ENCODE data around the gene PBOV1.
"Not testable (repeated sequence)": the region's sequence is repeated elsewhere in the genome, so short reads cannot be mapped to it uniquely, and the experiment has no call there.

PBOV1 gene

DNA sequence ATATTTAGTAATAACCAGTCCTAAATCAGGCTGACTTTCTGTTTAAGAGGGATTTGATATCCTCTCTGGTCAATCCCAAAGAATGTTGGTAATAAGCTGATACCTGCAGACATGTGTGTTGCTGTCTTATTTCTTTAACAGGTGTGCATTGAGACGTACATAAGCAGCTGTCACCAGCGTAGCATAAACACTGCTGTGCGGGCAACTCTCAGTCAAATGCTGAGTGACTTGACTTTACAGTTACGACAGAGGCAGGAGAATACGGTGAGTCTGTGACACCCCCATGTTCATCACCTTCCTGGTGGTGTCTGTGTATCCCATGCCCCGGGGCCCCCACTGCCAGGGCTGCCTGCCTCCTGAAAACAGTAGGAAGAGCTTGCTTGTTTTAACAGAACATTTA is 20.1 kb upstream of the PBOV1 start:
- no peak for DNase-seq (ENCODE audit: low read depth, low spot score)

DNA sequence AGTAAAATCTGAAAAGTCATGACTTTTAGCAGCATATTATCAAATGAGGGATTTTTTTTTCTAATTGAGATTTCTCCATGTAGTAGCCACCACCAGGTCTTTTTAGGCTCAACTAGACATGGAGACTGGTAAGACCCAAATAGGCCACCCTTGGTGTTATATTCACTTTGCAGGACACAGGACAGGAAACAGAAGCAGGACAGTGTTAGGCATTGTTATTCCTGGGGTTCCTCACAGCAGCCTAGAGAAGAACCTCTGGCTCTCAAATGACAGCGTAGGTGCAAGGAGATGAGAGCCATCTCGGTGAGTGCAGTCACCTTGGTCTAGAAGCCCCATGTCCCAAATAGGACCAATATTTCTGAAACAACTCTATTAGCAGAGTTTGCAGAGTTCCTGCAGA is 19.2 kb upstream of the PBOV1 start:
- DNase-seq (ENCODE audit: low read depth, low spot score) = no peak

DNA sequence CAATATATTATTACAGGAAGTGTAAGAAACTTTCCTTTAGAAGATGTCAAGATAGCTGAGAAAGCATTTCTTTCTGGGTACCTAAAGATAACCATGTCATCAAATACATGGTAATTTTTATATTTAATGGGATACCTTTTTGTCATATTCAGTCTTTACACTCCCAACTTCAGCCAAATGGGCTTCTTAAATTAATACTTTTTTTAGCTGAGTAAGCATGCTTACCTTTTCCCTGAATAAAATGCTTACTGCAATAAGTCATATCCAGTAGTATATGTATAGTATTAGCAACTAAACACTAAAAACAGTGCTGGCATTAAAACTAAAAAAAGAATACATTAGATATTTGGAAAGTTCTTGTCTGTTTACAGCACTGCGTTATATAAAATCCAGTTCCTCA is 17.4 kb upstream of the PBOV1 start:
- DNase-seq (ENCODE audit: low read depth, low spot score) = no peak

DNA sequence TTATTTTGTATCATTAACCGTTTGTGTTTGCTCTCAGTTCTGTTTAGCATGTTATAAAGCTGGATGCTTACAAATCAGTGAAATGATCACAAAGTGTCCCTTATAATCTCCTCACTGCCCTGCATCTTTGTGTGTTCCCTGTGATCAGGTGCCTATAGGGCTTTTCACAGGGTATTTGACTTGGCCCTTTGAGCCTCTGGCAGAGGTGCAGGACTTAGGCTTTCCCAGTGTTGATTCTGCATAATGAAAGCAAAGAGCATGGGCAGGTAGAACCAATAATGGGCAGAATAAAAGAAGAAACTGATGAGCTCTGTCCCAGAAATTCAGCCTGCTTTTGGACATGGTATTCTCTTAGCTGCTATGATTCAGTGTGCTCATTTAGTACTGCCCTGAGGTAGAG is 16.9 kb upstream of the PBOV1 start:
- no peak for DNase-seq (ENCODE audit: low read depth, low spot score)

DNA sequence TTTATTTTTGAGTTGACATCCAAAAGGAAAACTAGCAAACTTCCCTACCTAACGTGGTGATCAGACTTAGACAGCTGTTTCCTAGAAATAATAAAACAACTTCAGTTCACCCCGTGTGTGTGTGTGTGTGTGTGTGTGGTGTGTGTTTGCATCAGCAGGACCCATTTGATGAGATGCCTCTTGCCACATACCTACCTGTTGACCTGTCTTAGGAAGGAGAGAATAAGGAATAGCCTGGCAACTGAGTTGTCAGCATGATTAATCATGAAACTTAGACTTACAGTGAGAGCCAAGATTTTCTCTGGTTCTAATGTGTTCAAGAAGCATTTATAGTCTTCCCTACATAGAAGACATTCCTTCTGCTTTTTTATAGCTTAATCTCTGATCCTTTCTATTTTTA is 16.1 kb upstream of the PBOV1 start:
- no peak for DNase-seq (ENCODE audit: low read depth, low spot score)

DNA sequence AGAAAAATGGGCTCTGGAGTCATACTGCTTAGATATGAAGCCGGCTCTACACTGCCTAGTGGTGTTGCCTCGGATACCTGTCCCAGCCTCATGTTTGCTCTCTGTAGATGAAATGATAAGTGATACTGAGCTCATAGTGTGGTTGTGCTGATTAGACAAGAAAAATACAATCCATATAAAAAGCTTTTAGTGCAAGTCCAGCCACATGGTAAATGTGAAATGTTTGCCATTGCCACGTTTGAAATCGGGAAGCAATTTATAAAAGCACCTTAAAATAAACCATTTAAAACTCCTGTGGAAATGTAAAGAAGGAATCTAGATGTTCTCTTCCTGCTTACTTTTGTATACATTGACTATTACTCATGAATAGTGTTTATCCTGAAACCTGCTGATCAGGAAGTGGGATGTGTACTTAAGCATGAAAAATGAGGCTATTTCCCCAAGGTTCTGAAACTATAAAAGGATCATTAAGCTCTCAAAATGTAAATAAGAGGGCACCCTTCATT is 13.1 kb upstream of the PBOV1 start:
- no peak for DNase-seq (ENCODE audit: low read depth, low spot score)

DNA sequence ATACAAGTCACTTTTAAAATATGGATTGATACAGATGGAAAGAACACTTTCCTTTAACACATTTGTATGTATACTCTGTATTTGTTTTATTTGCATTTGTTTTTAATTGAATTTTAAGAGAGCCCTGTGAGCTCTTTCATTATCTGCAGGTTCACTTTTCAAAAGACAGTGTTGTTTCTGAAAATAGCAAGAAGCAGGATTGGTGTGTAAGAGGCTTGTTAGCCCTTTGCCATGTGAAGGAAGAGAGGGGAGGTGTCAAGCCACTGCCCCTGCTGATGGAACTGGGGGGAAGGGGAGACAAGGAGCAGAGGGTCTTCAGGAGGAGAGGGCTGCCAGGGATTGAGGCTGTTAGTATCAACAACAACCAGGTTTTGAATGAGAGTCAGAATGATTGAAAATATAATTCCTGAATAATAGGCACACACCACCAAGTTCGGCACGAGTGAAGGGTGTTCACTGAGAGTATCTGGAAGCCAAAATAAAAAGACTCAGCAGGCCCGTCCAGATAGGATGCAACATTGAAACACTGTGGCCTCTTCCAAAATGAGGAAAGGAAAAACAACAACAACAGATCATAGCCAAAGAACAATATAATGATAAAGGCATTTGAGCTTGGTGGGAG is 12.6 kb upstream of the PBOV1 start:
- DNase-seq (ENCODE audit: low read depth, low spot score) = no peak

DNA sequence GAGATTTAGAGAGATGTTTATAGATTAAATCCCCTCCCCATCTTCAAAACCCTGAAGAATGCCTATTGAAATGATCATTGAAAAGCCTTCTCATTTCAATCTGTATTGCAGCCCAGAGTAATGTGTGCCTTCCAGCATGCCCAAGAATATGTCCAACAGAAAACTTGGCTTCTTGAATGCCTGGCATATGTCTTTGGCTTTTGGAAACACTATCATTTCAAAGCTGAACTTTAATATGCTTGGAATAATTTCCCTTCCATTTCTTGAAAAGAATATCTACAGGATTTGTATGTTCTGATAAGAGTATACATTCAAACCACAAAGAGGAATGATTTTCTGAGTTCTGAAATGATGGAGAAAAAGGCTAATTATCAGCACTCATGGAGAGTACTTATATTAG is 11.9 kb upstream of the PBOV1 start:
- no peak for DNase-seq (ENCODE audit: low read depth, low spot score)

DNA sequence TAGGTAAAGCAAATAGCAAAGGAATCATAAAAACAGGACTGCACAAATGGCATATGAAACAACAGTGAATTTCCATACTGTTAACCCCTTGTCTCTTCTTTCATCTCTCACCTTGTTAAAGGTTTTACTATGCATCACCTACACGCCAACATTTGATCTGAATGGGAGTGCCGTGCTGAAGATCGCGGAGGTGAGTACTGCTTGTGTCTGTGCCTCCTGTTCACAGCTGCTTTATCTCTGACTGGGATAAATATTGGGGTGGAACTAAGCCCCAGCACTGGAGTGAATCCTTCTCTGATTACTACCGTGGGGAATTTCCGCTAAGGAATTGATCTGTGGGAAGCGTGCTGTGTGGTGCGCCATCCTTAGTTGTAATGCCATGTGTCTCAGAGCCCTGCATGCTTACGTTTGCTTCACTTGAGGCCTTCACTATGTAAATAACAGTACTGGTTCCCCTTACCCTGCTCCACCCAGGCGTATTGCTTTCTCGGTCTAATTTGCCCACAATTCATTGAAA is 11.4 kb upstream of the PBOV1 start:
- no peak for DNase-seq (ENCODE audit: low read depth, low spot score)

DNA sequence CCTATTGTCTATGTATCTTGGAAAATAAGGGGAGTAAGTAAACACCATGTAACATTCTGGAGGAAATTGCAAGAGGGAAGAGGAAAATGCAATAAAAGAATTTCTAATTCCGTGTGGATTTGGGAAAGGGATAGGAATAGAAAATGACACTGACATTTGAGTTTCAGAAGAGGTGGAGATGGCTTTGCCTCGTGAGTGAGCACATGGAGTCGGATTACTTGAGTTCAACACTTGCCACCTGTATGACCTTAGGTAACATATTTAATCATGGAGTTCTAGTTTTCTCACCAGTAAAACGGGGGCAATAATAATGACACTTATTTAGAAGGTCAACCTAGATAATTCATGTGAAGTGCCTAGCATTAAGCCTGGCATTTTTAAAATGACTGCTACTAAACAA is 10.8 kb upstream of the PBOV1 start:
- DNase-seq (ENCODE audit: low read depth, low spot score) = no peak

DNA sequence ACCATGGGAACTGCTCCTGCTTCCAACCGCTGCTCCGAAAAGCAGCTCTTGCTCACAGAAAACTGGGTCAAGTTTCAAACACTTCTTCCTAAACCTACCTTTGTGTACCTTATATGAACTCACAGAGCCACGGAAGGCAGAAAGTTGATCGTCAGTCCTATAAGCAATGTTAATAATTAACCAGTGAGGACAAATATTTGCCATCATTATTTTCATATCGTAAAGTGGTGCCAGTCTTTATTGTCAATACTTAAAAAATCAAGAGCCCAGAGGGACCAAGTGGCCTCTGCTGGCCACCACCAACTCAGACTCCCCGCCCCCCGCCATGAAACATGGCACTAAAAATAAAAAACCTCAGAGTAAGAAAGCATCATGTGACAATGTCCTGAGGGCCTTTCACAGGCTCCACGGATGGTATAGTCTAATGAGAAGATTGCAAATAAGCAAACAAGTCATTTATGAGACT is 9.1 kb upstream of the PBOV1 start:
- DNase-seq (ENCODE audit: low read depth, low spot score) = no peak

DNA sequence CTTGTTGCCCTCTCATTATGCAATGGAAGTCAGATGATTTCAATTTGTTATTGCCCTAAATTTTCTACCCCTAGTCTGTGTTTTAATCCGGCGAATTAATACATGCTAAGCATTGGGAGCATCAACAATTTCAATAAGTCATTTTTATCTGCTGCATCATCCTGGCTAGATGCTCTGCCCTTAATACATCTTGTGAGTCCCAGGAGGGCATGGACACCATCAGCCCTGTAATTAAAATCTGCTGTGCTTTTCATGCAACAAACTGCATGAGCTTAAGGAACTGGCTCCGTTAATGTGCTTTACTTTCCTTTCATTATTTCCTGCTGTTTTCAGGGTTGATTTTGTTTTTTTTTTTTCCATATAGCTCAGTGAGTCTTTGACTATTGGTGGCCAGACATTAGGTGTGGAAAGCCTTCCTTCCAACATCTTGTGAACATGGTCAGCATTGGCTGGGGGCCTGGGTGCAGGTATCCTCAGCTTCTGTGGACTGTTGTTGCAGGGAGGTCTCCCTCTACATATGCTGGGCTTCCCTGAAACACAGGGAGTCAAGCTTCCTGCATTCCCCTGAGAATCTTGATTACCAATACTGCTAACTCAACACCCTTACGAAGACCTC is 8.5 kb upstream of the PBOV1 start:
- DNase-seq (ENCODE audit: low read depth, low spot score) = no peak

DNA sequence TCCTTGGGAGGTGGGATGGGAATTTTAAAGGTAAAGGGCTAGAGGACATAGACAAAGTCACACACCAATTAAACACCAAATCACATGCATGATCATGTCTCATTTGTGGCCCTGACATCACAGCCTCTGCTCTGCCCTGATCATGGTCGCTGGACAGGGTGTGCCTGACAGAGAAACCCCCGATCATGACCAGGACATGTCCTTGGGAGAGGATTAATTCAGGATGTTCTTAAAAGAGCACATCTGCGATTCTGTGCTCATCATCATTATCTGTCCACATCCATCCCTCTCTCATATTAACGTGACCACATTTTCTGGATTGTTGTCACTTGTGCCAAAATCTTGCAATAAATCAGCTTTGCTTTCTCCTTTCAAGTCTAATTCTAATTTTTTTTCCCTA is 7.7 kb upstream of the PBOV1 start:
- DNase-seq (ENCODE audit: low read depth, low spot score) = no peak

DNA sequence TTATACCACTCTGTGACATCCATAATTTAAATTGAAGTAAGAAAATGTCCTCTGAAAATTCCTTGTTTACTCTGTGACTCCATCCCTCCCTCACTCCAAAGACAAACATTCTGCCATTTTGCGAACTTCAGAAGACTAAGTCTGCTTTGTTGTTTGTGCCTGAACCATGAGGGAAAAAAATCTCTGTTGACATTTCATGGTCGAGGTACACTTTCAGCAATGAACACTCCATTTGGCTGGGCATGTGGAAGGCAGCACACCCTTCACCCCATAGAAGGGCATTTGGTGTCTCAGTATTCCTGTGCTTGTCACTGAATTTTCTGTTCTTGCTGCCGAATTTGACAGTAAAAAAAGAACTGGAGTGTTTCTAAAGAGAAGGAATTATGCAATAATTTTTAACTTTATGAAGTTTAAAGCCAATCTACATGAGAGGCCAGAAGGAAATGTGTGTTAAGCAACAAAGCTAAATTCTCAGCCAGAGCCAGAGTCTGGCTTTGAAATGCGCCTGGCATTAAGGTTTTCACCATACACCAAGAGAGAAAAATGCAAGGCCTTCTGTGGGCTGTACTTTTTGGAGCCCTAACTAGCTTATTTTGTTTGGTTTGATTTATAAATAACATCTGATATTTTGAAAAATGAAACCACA is 4.7 kb upstream of the PBOV1 start:
- DNase-seq (ENCODE audit: low read depth, low spot score) = no peak

DNA sequence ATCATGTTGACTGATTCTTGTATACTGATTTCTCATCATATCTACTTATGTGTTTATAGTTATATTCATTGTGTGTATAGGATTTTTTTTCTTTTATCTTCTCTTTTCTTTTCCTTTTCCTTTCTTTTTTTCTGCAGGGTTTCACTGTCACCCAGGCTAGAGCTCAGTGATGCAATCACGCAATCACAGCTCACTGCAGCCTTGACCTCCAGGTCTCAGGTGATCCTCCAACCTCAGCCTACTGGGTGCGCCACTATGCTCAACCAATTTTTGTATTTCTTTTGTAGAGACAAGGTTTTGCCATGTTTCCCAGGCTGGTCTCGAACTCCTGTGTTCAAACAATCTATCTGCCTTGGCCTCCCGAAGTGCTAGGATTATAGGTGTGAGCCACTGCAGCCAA is 1.6 kb upstream of the PBOV1 start:
- DNase-seq (ENCODE audit: low read depth, low spot score) = no peak

DNA sequence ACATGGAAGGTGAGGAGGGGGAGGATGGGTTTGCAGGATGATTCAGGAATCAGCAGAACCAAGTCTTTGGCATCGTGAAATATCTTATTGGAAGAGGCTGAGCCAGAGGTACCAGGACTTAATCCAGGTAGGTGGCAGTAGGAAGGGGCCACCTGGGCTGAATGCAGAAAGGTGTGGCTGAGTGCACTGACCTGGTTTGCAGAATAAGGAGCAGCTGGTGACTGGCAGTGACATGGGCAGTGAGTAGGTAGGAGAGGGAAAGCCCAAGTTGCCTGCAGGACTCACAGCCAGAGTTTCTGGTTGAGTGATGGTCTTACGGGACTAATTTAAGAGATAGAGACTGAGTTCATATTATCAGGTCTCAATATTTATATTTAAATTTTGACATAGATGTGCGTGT is 1.1 kb upstream of the PBOV1 start:
- DNase-seq (ENCODE audit: low read depth, low spot score) = no peak

DNA sequence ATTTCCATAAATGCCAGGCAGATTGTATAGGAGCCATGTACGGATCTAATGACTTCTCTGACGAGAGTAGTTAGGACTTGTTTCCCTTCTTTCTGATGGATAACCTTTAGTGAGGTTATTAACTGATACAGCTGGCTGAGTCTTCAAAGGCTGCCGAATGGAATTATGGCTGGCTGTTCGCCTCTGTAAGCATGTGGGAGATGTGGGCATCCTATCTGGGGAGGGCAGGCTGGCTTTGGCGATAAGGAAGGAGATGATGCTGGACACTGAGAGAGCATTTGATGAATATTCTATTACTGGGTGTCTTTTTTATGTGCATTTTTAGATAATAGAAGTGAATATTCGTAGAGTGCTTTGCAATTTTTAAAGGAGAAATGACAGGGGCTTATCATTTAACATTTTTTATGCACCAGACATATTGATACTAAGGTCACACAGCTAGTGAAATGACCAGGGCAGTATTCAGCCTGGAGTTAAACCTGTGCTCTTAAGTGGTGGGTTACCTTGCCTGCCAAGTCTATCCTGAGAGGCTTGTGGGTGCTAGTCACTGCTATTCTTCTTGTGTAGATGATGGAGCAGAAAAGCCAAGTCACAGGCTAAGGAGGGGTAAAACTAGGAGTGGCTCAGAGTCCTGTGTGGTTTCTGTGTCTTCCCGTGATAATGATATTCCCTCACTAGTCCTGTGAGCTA is 3.1 kb downstream of the PBOV1 start:
- no peak for DNase-seq (ENCODE audit: low read depth, low spot score)

DNA sequence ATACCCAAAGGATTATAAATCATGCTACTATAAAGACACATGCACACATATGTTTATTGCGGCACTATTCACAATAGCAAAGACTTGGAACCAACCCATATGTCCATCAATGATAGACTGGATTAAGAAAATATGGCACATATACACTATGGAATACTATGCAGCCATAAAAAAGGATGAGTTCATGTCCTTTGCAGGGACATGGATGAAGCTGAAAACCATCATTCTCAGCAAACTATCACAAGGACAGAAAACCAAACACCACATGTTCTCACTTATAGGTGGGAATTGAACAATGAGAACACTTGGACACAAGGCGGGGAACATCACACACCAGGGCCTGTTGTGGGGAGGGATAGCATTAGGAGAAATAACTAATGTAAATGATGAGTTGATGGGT is 5.8 kb downstream of the PBOV1 start:
- not testable (repeated sequence) for DNase-seq (ENCODE audit: low read depth, low spot score)

DNA sequence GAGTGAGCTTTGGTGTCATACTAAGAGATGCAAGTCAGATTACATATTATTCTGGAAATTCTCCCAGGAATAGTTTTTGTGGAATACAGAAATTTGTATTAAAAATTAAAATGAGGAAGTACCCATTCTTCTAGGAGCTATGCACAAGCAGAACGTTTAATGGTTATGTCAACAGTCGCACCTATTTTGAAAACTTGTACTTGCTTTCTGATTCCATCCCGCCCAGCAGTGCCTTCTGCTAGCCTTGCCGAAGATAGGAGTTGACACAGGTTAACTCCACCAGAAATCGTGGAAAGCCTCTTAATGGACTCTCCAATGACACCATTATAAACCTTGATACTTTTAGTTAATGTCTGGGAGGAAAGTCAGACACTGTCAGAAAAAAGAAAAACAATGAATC is 6.7 kb downstream of the PBOV1 start:
- DNase-seq (ENCODE audit: low read depth, low spot score) = no peak

DNA sequence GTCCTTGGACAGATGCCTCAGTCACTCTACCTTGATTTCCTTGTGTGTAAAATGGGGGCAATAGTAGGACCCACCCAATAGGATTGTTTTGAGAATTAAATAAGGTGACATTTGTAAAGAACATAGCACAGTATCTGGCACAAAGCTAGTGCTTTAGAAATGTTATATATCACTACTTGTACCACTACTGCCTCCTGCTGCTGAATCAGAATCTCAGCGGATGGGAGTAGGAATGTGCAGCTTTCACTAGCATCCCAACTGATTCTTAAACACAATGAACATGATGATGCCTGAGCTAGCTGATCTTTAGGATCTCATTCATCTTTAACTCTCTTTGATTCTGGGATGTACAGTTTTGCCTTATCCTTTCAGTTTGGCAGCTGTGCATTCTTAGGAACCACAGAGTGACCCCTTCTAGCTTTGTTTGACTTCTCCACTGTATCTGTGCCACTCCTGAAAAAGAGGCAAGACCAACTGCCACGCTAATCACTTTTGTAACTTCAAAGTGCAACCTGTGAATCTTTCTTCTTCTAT is 7.2 kb downstream of the PBOV1 start:
- DNase-seq (ENCODE audit: low read depth, low spot score) = no peak

DNA sequence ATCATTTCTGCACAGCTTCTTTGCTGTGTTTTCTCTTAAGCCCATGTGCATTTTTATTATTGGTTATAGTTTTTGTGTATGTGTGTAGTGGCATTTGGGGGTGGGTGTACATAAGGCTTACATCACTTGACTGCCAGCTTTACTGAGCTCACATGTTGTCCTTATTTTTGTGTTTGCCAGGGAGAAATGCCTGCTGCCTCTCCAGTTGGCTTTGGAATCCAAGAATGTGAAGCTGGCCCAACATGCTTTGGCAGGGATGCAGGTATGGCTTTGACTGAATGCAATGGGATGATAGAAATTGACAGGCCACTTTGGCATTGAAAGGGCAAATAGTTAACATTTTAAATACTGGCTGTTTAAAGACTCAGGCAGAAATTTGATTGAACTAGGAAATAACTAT is 11.4 kb downstream of the PBOV1 start:
- no peak for DNase-seq (ENCODE audit: low read depth, low spot score)

DNA sequence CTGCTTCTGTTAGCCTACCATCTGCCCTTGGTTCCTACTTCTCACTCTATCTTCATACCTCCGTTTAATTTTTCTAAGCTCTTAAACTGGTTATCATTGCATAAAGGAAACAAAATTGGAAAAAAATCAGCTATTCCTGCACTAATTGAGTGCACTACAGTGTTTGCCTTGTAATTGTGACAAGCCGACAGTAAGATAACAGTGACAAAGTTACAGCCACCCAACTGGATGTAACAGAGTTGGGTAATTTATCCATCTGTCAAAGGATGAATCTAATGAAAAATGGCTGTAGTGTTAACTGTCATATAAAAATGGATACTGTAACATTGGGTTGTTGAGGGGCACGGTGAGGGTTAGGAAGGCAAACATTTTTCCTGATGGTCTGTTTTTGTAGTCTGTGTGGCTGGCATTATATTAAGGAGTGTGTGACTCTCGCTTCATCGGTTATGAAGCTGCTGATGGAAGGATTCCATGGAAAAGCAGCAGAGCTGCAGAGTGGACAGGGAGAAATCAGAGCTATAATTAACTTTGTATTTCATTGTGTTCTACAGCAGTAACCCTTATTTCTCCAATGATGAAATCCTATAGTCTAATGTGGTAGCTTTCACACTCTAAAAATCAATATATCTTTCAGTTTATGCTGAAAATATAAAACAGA is 12.7 kb downstream of the PBOV1 start:
- no peak for DNase-seq (ENCODE audit: low read depth, low spot score)

All from brain pericyte (primary cell).